ENCODE measurements around the gene DLG2. TPM values are rescaled to one million over a fixed set of nuclear protein-coding genes. Genes with fewer than 3 reads are reported as not detected.

The DLG2 gene
- total and polyA plus RNA-seq, 7 donors: 0.23 to 5.3 (median 3.4) TPM

GRCh38 chr11:84106541-84106940, 1520.6 kb downstream of the DLG2 start:
- intact Hi-C loops (cut with DNase I): no loop called here
- H3K27me3 ChIP-seq (ENCODE audit: insufficient read depth in 3 of 3, low read length in 2 of 3): no peaks in the 10 kb centered on the region
- ATAC-seq (no peak), DNase-seq (no peak)
- no peaks in the 10 kb centered on the region for H3K9me3 ChIP-seq
- TF ChIP-seq, protein P1, sequence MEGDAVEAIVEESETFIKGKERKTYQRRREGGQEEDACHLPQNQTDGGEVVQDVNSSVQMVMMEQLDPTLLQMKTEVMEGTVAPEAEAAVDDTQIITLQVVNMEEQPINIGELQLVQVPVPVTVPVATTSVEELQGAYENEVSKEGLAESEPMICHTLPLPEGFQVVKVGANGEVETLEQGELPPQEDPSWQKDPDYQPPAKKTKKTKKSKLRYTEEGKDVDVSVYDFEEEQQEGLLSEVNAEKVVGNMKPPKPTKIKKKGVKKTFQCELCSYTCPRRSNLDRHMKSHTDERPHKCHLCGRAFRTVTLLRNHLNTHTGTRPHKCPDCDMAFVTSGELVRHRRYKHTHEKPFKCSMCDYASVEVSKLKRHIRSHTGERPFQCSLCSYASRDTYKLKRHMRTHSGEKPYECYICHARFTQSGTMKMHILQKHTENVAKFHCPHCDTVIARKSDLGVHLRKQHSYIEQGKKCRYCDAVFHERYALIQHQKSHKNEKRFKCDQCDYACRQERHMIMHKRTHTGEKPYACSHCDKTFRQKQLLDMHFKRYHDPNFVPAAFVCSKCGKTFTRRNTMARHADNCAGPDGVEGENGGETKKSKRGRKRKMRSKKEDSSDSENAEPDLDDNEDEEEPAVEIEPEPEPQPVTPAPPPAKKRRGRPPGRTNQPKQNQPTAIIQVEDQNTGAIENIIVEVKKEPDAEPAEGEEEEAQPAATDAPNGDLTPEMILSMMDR (IDR thresholded peaks at IDR 0.05): no peak
- H3K36me3 ChIP-seq (ENCODE audit: insufficient read depth in 1 of 2, low read depth in 1 of 2): no peaks in the 10 kb centered on the region
- no peaks in the 10 kb centered on the region for H3K4me1 ChIP-seq
- no peak overlapping the region for H3K27ac ChIP-seq
- no peak overlapping the region for H3K4me3 ChIP-seq

- H3K27ac ChIP-seq: no peak overlapping the region
- H3K4me3 ChIP-seq: no peak overlapping the region
- H3K9me3 ChIP-seq: no peaks in the 10 kb centered on the region
- intact Hi-C loops (cut with DNase I): no loop called here
- TF ChIP-seq, protein P1 (IDR thresholded peaks at IDR 0.05): no peak
- H3K36me3 ChIP-seq (ENCODE audit: insufficient read depth in 1 of 2, low read depth in 1 of 2): no peaks in the 10 kb centered on the region
- ATAC-seq (no peak), DNase-seq (no peak)
- no peaks in the 10 kb centered on the region for H3K4me1 ChIP-seq
- H3K27me3 ChIP-seq (ENCODE audit: insufficient read depth in 3 of 3, low read length in 2 of 3): no peaks in the 10 kb centered on the region
- 79 to 83% (median 80%) methylated on average over 3 of the region's 3 CpGs for WGBS, 3 donors
Observed at GRCh38 chr11:84105148-84105547, 1522.0 kb downstream of the DLG2 start.

GRCh38 chr11:84103096-84103495, 1524.0 kb downstream of the DLG2 start:
- H3K36me3 ChIP-seq (ENCODE audit: insufficient read depth in 1 of 2, low read depth in 1 of 2): no peaks in the 10 kb centered on the region
- intact Hi-C loops (cut with DNase I): no loop called here
- H3K4me1 ChIP-seq: no peaks in the 10 kb centered on the region

DNA sequence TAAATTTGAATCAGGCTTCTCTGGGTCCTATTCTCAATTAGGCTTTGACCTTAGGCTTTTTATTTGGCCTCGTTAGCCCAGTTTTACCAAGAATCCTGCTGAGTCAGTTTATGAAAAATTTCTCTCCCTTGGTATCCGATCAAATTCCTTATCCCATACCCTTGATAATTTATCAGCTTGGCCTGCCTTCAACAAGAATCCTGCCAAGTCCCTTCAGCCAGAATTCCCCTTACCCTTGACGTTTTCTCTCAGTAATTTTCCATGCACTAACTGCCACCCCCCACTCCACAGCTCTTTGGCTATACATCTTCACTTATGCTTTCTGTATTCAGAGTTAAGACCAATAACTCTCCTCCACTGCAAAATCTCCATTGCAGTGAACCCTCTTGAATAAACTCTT, 1530.0 kb downstream of the DLG2 start:
- WGBS, 3 donors: 33 to 45% (median 45%) methylated on average over 3 of the region's 3 CpGs
- Histone ChIP-seq H3K27ac (no peak overlapping the region), H3K9me3 (no peaks in the 10 kb centered on the region), H3K4me3 (no peak overlapping the region), H3K4me1 (no peaks in the 10 kb centered on the region), H3K27me3 (ENCODE audit: insufficient read depth in 3 of 3, low read length in 2 of 3) (no peaks in the 10 kb centered on the region), H3K36me3 (ENCODE audit: insufficient read depth in 1 of 2, low read depth in 1 of 2) (no peaks in the 10 kb centered on the region)
- ATAC-seq: no peak
- no peak for DNase-seq
- TF ChIP-seq, protein P1 (IDR thresholded peaks at IDR 0.05): no peak
- intact Hi-C loops (cut with DNase I): no loop called here

More at GRCh38 chr11:84103096-84103495, 1524.0 kb downstream of the DLG2 start:
- no peaks in the 10 kb centered on the region for H3K27me3 ChIP-seq (ENCODE audit: insufficient read depth in 3 of 3, low read length in 2 of 3)
- DNase-seq (no peak), ATAC-seq (no peak)
- WGBS, 3 donors: 29 to 46% (median 43%) methylated on average over 1 of the region's 1 CpG
- TF ChIP-seq, protein P1 (IDR thresholded peaks at IDR 0.05): no peak
- H3K4me3 ChIP-seq: no peak overlapping the region
- no peak overlapping the region for H3K27ac ChIP-seq
- H3K9me3 ChIP-seq: no peaks in the 10 kb centered on the region

GRCh38 chr11:84091212-84091986, 1535.7 kb downstream of the DLG2 start:
- ATAC-seq (no peak), DNase-seq (no peak)
- no peak overlapping the region for H3K4me3 ChIP-seq
- H3K36me3 ChIP-seq (ENCODE audit: insufficient read depth in 1 of 2, low read depth in 1 of 2): no peaks in the 10 kb centered on the region
- no peak overlapping the region for H3K27ac ChIP-seq
- no peaks in the 10 kb centered on the region for H3K4me1 ChIP-seq
- intact Hi-C loops (cut with DNase I): no loop called here
- no peaks in the 10 kb centered on the region for H3K9me3 ChIP-seq
- 75 to 80% (median 77%) methylated on average over 7 of the region's 7 CpGs for WGBS, 3 donors
- H3K27me3 ChIP-seq (ENCODE audit: insufficient read depth in 3 of 3, low read length in 2 of 3): no peaks in the 10 kb centered on the region
- TF ChIP-seq, protein P1 (IDR thresholded peaks at IDR 0.05): no peak
